Measurements from ENCODE around the gene WDR54. TPM values are rescaled to one million over a fixed set of nuclear protein-coding genes. Genes with fewer than 3 reads are reported as not detected.

The WDR54 gene
- total and polyA plus RNA-seq, 2 donors (not counting 3 experiments of a cell fraction or from before 2014, with no cell fraction given), result 21.7 to 46.3 TPM

DNA sequence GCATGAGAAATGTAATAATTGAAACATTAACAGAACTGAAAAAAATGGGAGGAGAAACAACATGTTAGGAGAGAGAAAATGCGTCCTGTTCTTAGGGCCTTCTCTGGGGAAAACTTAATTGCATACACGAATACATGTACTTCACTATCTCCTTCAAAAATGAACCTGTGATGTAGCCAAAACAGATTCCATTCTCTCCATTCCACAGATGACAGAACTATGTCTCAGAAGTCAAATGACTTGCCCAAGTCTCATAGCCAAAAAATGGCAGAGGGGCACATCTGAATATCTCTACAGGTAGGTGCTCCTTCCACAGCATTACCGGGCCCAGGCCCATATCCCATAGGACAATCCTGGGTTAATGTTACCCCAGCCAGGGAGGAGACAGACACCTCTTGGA, 37.5 kb upstream of the WDR54 start:
- Histone ChIP-seq H3K4me2 (ENCODE audit: insufficient read depth, low read length) (no peak overlapping the region), H3K27me3 (ENCODE audit: control insufficient read depth in 2 of 2, insufficient read depth in 2 of 2, low read length in 2 of 2) (no peaks in the 10 kb centered on the region), H3K4me1 (ENCODE audit: control insufficient read depth, extremely low read depth, insufficient read depth, low read length) (peaks cover 5% of the 10 kb centered on the region), H2AFZ (ENCODE audit: low read depth, low read length) (no peak overlapping the region), H3K9ac (replicated peaks; ENCODE audit: extremely low read depth, insufficient read depth, low read length) (no peak overlapping the region), H3K36me3 (ENCODE audit: control insufficient read depth in 2 of 2, extremely low read depth in 1 of 2, insufficient read depth in 2 of 2, low read length in 2 of 2) (peaks cover 0 to 2% of the 10 kb centered on the region in 2 experiments), H4K20me1 (replicated peaks; ENCODE audit: control insufficient read depth, extremely low read depth, insufficient read depth, low read length) (peaks cover under 1% of the 10 kb centered on the region), H3K9me3 (replicated peaks; ENCODE audit: control insufficient read depth, insufficient read depth, low read length) (no peaks in the 10 kb centered on the region), H3K27ac (ENCODE audit: insufficient read depth, low read depth, low read length) (no peak overlapping the region), H3K4me3 (replicated peaks in 1 of 3; ENCODE audit: insufficient read depth in 1 of 3, low read depth in 1 of 3, low read length in 3 of 3) (no peak overlapping the region), H3K9me1 (replicated peaks; ENCODE audit: control insufficient read depth, extremely low read depth, insufficient read depth, low read length) (no peaks in the 10 kb centered on the region), H3K79me2 (ENCODE audit: control insufficient read depth, insufficient read depth, low read length) (peaks cover 66% of the 10 kb centered on the region)
- BruUV-seq (replicated peaks), result no TSS peak
- no peak for DNase-seq (ENCODE audit: low read depth, low spot score)
- dilution Hi-C loops (cut with MboI; ENCODE audit: extremely low pct_ligation_motif_present, low sequenced_read_pairs), result no loop called here
- peak; percentile 18 for FAIRE-seq
- ChIA-PET CTCF (no interaction called here), POLR2A (no interaction called here)
- TF ChIP-seq GATA2 (IDR thresholded peaks at IDR 0.05; ENCODE audit: insufficient read depth, insufficient read length, low read depth, low read length) (no peak), FOS (IDR thresholded peaks at IDR 0.05; ENCODE audit: borderline replicate concordance, insufficient read depth, low read length) (no peak), MYC (IDR thresholded peaks at IDR 0.05; ENCODE audit: low read depth, low read length) (no peak), POLR2AphosphoS5 (IDR thresholded peaks at IDR 0.05; ENCODE audit: insufficient read depth, low read depth, low read length) (no peak), JUN (IDR thresholded peaks at IDR 0.05; ENCODE audit: borderline replicate concordance, insufficient read depth, insufficient read length, low read depth) (no peak), POLR2A (IDR thresholded peaks at IDR 0.05; ENCODE audit: low read depth, low read length) (no peak), EZH2 (IDR thresholded peaks at IDR 0.05; ENCODE audit: borderline replicate concordance, low read depth, low read length, severe bottlenecking) (no peak)
- TF ChIP-seq, protein P1, sequence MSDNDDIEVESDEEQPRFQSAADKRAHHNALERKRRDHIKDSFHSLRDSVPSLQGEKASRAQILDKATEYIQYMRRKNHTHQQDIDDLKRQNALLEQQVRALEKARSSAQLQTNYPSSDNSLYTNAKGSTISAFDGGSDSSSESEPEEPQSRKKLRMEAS (IDR thresholded peaks at IDR 0.05; ENCODE audit: insufficient read depth, insufficient read length), result no peak
- TF ChIP-seq, protein P2, sequence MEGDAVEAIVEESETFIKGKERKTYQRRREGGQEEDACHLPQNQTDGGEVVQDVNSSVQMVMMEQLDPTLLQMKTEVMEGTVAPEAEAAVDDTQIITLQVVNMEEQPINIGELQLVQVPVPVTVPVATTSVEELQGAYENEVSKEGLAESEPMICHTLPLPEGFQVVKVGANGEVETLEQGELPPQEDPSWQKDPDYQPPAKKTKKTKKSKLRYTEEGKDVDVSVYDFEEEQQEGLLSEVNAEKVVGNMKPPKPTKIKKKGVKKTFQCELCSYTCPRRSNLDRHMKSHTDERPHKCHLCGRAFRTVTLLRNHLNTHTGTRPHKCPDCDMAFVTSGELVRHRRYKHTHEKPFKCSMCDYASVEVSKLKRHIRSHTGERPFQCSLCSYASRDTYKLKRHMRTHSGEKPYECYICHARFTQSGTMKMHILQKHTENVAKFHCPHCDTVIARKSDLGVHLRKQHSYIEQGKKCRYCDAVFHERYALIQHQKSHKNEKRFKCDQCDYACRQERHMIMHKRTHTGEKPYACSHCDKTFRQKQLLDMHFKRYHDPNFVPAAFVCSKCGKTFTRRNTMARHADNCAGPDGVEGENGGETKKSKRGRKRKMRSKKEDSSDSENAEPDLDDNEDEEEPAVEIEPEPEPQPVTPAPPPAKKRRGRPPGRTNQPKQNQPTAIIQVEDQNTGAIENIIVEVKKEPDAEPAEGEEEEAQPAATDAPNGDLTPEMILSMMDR (IDR thresholded peaks at IDR 0.05; ENCODE audit: extremely low read depth in 1 of 2, insufficient read depth in 1 of 2, low read depth in 1 of 2, low read length in 2 of 2), result no peak
- intact Hi-C loops (cut with micrococcal nuclease), result no loop called here
